ENCODE data around the gene IL20RB.
"Not testable (repeated sequence)": the region's sequence is repeated elsewhere in the genome, so short reads cannot be mapped to it uniquely, and the experiment has no call there.

IL20RB gene

DNA sequence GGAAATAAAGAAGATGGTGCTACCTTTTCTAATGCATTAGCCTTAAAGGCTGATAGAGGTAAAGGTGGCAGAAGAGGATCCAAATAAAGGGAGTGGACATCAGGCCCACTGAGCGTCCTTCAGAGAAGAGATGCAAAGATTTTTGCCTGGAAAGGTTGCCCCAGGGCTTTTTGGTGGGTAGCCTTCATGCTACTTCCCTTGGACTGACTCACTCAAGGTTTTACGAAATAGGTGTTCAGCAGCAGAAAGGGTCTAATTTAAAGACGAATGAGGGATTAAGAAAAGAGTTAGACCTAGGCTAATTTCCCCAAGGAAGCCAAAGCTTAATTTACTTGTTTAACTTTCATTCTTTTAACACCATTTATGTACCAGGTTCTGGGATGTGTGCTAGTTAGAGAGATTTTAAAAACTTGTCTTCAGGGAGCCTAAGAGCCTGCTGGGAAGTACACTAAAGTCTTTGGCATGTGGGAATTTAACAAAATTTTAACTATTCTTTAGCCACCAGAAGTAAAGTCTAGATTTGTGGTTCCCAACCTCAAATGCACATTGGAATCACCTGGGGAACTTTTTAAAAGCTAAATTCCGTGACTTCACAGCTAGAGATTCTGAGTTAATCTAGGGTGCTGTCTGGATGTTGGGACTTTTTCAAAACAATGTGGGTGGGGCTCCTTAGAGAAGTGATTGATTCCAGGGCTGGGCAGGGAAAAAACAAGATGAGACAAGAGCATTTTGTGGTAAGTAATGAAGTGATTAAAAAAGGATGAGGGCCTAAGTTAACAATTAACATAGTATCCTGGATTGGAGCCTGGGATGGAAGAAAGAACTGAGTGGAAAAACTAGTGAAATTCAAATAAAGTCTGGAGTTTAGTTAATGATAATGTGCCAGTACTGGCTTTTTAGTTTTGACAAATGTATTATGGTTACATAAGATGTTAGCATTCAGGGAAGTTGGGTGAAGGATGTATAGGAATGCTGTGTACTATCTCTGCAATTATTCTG is 3.4 kb downstream of the IL20RB start:
- Histone ChIP-seq H3K27ac (ENCODE audit: low read length) (no peak overlapping the region), H3K4me1 (ENCODE audit: control insufficient read depth in 1 of 2, insufficient read depth in 2 of 2, low read length in 2 of 2) (no peaks in the 10 kb centered on the region), H3K4me3 (ENCODE audit: low read depth in 1 of 2, low read length in 2 of 2) (no peak overlapping the region), H3K9me3 (ENCODE audit: control insufficient read depth in 1 of 2, low read length in 2 of 2) (no peaks in the 10 kb centered on the region), H3K27me3 (ENCODE audit: low read depth, low read length) (no peaks in the 10 kb centered on the region), H3K36me3 (ENCODE audit: control insufficient read depth in 1 of 2, insufficient read depth in 2 of 2, low read length in 2 of 2) (no peaks in the 10 kb centered on the region)

DNA sequence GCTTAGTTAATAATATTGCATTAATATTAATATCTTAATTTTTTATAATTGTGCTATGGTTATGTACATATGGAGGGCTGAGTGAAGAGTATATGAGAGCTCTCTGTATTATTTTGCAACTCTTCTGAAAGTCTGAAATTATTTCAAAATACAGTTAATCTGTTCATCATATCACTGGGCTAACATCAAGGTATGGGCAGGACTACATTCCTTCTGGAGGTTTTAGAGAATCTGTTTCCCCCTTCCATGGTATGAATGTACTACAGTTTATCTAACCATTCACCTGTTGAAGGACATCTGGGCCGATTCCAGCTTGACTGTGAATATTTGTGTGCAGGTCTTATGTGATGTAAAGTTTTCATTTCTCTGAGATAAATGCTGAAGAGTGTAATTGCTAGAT is 5.1 kb downstream of the IL20RB start:
- Histone ChIP-seq H3K4me3 (ENCODE audit: low read depth in 1 of 2, low read length in 2 of 2) (no peak overlapping the region), H3K9me3 (ENCODE audit: control insufficient read depth in 1 of 2, low read length in 2 of 2) (no peaks in the 10 kb centered on the region), H3K36me3 (ENCODE audit: control insufficient read depth in 1 of 2, insufficient read depth in 2 of 2, low read length in 2 of 2) (no peaks in the 10 kb centered on the region), H3K27ac (ENCODE audit: low read length) (no peak overlapping the region), H3K27me3 (ENCODE audit: low read depth, low read length) (no peaks in the 10 kb centered on the region), H3K4me1 (ENCODE audit: control insufficient read depth in 1 of 2, insufficient read depth in 2 of 2, low read length in 2 of 2) (no peaks in the 10 kb centered on the region)

DNA sequence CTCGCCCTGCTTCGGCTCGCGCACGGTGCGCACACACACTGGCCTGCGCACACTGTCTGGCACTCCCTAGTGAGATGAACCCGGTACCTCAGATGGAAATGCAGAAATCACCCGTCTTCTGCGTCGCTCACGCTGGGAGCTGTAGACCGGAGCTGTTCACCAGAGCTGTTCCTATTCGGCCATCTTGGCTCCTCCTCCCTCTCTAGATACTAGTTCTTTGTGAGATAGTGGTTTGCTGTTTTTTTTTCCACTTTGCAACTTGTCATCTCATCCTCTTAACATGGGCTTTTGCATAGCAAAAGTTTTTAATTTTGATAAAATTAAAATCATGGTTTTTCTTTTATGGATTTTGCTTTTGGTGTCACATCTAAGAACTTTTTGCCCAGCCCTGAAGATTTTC is 11.8 kb downstream of the IL20RB start:
- H3K4me3 ChIP-seq (ENCODE audit: low read depth in 1 of 2, low read length in 2 of 2); H3K27ac ChIP-seq (ENCODE audit: low read length); H3K4me1 ChIP-seq (ENCODE audit: control insufficient read depth in 1 of 2, insufficient read depth in 2 of 2, low read length in 2 of 2); H3K9me3 ChIP-seq (ENCODE audit: control insufficient read depth in 1 of 2, low read length in 2 of 2); H3K27me3 ChIP-seq (ENCODE audit: low read depth, low read length); H3K36me3 ChIP-seq (ENCODE audit: control insufficient read depth in 1 of 2, insufficient read depth in 2 of 2, low read length in 2 of 2): not testable (repeated sequence)

DNA sequence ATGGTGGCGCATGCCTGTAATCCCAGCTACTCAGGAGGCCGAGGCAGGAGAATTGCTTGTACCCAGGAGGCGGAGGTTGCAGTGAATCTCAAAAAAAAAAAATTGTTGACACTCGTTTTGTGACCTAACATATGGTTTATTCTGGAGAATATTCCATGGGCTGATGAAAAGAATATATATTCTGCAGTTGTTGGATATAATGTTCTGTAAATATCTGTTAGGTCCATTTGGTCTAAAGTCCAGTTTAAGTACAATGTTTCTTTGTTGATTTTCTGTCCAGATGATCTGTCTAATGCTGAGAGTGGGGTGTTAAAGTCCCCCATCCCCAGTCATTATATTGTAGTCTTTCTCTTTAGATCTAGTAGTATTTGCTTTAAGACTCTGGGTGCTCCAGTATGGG is 15.6 kb downstream of the IL20RB start:
- H3K9me3 ChIP-seq (ENCODE audit: control insufficient read depth in 1 of 2, low read length in 2 of 2): peaks cover 0 to 6% of the 10 kb centered on the region in 2 donors

DNA sequence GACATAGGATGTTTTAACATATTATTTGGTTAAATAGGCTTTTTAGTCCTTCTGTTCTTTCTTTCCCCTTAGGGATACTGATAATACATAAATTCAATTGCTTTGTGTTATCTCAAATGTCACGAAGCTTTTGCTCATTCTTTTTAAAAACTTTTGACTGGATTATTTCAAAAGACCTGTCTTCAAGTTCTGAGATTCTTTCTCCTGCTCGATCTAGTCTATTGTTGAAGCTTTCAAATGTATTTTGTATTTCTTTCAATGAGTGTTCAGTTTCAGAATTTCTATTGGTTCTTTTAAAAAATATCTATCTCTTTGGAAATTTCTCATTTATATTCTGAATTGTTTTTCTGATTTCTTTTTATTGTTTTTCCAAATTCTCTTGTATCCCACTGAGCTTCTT is 16.9 kb downstream of the IL20RB start:
- Histone ChIP-seq H3K4me3 (ENCODE audit: low read depth in 1 of 2, low read length in 2 of 2) (no peak overlapping the region), H3K4me1 (ENCODE audit: control insufficient read depth in 1 of 2, insufficient read depth in 2 of 2, low read length in 2 of 2) (no peaks in the 10 kb centered on the region), H3K36me3 (ENCODE audit: control insufficient read depth in 1 of 2, insufficient read depth in 2 of 2, low read length in 2 of 2) (no peaks in the 10 kb centered on the region), H3K27ac (ENCODE audit: low read length) (no peak overlapping the region), H3K9me3 (ENCODE audit: control insufficient read depth in 1 of 2, low read length in 2 of 2) (peaks cover 0 to 6% of the 10 kb centered on the region in 2 donors), H3K27me3 (ENCODE audit: low read depth, low read length) (no peaks in the 10 kb centered on the region)

More for the DNA sequence above, 15.6 kb downstream of the IL20RB start:
- Histone ChIP-seq H3K4me1 (ENCODE audit: control insufficient read depth in 1 of 2, insufficient read depth in 2 of 2, low read length in 2 of 2) (no peaks in the 10 kb centered on the region), H3K4me3 (ENCODE audit: low read depth in 1 of 2, low read length in 2 of 2) (no peak overlapping the region), H3K27ac (ENCODE audit: low read length) (no peak overlapping the region), H3K36me3 (ENCODE audit: control insufficient read depth in 1 of 2, insufficient read depth in 2 of 2, low read length in 2 of 2) (no peaks in the 10 kb centered on the region), H3K27me3 (ENCODE audit: low read depth, low read length) (no peaks in the 10 kb centered on the region)

DNA sequence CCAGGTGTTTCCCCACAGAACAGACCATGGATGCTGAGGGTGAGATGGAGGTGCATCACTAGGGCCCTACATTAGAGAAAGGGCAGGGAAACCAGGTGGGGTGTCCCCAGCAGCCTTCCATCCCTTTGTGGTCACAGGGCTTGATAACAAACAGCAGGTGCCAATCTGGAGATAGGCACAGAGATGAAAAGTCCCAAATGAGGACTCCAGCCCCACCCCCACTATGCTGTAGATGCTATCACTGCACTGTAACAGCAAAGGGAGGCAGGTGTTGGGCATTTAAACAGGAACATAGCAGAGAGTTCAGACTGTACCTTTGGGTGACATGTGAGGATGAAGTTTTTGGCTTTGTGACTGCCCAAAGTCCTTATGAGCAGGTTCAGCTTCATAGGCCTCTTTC is 21.4 kb downstream of the IL20RB start:
- H3K36me3 ChIP-seq (ENCODE audit: control insufficient read depth in 1 of 2, insufficient read depth in 2 of 2, low read length in 2 of 2): no peaks in the 10 kb centered on the region
- H3K4me1 ChIP-seq (ENCODE audit: control insufficient read depth in 1 of 2, insufficient read depth in 2 of 2, low read length in 2 of 2): no peaks in the 10 kb centered on the region

DNA sequence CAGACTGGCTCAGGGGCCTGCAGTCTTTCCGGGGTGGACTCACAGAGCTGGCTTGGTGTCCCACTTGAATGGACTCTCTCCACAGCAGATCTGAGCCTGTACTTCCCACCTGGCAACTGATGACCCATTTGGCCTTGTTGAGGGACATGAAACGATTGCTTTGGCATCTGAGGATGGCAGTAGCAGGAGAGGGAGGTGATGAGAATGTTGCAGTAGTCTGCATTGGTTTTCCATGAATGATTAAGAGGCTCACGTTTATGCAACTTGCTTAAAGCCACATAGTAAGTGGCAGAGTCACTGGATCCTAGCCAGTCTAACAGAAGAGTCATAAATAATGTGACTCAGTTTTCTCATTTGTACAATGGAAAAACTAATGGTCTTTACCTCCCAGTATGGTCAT is 21.9 kb downstream of the IL20RB start:
- Histone ChIP-seq H3K27ac (ENCODE audit: low read length) (no peak overlapping the region), H3K4me1 (ENCODE audit: control insufficient read depth in 1 of 2, insufficient read depth in 2 of 2, low read length in 2 of 2) (no peaks in the 10 kb centered on the region), H3K4me3 (ENCODE audit: low read depth in 1 of 2, low read length in 2 of 2) (no peak overlapping the region), H3K27me3 (ENCODE audit: low read depth, low read length) (no peaks in the 10 kb centered on the region), H3K36me3 (ENCODE audit: control insufficient read depth in 1 of 2, insufficient read depth in 2 of 2, low read length in 2 of 2) (no peaks in the 10 kb centered on the region), H3K9me3 (ENCODE audit: control insufficient read depth in 1 of 2, low read length in 2 of 2) (no peaks in the 10 kb centered on the region)

More for the DNA sequence above, 21.4 kb downstream of the IL20RB start:
- Histone ChIP-seq H3K9me3 (ENCODE audit: control insufficient read depth in 1 of 2, low read length in 2 of 2) (peaks cover 0 to 4% of the 10 kb centered on the region in 2 donors), H3K27me3 (ENCODE audit: low read depth, low read length) (no peaks in the 10 kb centered on the region), H3K27ac (ENCODE audit: low read length) (no peak overlapping the region), H3K4me3 (ENCODE audit: low read depth in 1 of 2, low read length in 2 of 2) (no peak overlapping the region)

DNA sequence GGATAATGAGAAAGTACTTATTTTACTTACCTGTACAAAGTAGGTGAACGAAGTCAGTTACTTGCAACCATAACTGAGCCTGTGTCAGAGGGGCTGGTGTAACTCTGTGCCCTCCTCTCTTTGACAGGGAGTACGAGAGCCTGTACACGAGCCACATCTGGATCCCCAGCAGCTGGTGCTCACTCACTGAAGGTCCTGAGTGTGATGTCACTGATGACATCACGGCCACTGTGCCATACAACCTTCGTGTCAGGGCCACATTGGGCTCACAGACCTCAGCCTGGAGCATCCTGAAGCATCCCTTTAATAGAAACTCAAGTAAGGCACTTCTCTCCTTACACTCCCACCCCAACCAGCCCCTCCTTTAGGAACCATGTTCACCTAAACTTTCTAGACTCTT is 24.2 kb downstream of the IL20RB start:
- Histone ChIP-seq H3K4me1 (ENCODE audit: control insufficient read depth in 1 of 2, insufficient read depth in 2 of 2, low read length in 2 of 2) (no peaks in the 10 kb centered on the region), H3K27ac (ENCODE audit: low read length) (no peak overlapping the region), H3K27me3 (ENCODE audit: low read depth, low read length) (no peaks in the 10 kb centered on the region), H3K9me3 (ENCODE audit: control insufficient read depth in 1 of 2, low read length in 2 of 2) (no peaks in the 10 kb centered on the region), H3K4me3 (ENCODE audit: low read depth in 1 of 2, low read length in 2 of 2) (no peak overlapping the region), H3K36me3 (ENCODE audit: control insufficient read depth in 1 of 2, insufficient read depth in 2 of 2, low read length in 2 of 2) (no peaks in the 10 kb centered on the region)

DNA sequence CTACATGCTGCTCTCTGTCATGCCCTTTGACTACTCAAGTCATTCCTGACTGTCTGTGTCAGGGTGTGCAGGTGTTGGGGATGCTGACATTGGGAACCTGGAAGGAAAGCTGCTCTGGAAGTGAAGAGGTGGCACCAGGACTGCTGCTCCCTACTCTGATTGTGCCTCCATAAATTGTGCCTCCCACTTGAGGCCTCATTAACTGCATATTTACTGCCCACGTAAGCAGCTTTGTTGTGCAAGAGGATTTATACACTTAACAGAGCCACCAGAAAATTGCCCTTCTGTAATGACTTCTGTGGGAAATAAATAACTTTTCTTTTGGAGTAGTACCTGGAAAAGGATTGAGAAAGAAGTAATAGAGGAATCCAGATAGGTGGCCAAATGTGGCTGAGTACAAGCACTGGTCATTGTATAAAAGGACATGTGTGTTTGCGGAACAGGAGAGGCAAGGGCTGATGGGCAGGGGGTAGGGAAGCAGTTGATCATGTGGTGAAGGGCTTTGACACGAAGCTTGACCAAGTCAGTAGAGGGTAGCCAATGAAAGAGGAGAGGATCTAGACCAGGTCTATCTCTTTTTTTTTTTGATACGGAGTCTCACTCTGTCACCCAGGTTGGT is 24.8 kb downstream of the IL20RB start:
- no peaks in the 10 kb centered on the region for H3K4me1 ChIP-seq (ENCODE audit: control insufficient read depth in 1 of 2, insufficient read depth in 2 of 2, low read length in 2 of 2)
- H3K27ac ChIP-seq (ENCODE audit: low read length): no peak overlapping the region
- no peaks in the 10 kb centered on the region for H3K36me3 ChIP-seq (ENCODE audit: control insufficient read depth in 1 of 2, insufficient read depth in 2 of 2, low read length in 2 of 2)
- no peaks in the 10 kb centered on the region for H3K9me3 ChIP-seq (ENCODE audit: control insufficient read depth in 1 of 2, low read length in 2 of 2)
- H3K27me3 ChIP-seq (ENCODE audit: low read depth, low read length): no peaks in the 10 kb centered on the region
- H3K4me3 ChIP-seq (ENCODE audit: low read depth in 1 of 2, low read length in 2 of 2): no peak overlapping the region

DNA sequence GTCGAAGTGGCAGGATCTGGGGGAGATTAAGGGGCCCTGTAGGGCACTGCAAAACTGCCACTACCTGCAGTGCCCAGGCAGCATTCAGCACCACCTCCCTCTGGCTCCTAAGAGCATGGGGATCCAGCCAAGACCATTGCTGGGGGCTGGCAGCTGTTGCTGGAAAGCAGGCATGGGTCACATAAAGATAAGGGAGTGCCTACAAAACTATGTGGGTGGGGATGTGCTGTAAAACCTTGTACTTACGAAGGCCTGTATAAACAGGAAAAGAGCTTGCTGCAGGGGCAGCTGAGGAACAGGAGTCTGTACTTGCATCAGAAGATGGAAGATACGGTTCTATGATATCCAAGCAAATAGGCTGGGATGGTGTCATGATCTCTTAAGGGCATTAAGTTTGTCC is 27.1 kb downstream of the IL20RB start:
- no peaks in the 10 kb centered on the region for H3K9me3 ChIP-seq (ENCODE audit: control insufficient read depth in 1 of 2, low read length in 2 of 2)
- H3K36me3 ChIP-seq (ENCODE audit: control insufficient read depth in 1 of 2, insufficient read depth in 2 of 2, low read length in 2 of 2): no peaks in the 10 kb centered on the region
- H3K27ac ChIP-seq (ENCODE audit: low read length): no peak overlapping the region
- no peaks in the 10 kb centered on the region for H3K27me3 ChIP-seq (ENCODE audit: low read depth, low read length)
- no peaks in the 10 kb centered on the region for H3K4me1 ChIP-seq (ENCODE audit: control insufficient read depth in 1 of 2, insufficient read depth in 2 of 2, low read length in 2 of 2)
- no peak overlapping the region for H3K4me3 ChIP-seq (ENCODE audit: low read depth in 1 of 2, low read length in 2 of 2)

DNA sequence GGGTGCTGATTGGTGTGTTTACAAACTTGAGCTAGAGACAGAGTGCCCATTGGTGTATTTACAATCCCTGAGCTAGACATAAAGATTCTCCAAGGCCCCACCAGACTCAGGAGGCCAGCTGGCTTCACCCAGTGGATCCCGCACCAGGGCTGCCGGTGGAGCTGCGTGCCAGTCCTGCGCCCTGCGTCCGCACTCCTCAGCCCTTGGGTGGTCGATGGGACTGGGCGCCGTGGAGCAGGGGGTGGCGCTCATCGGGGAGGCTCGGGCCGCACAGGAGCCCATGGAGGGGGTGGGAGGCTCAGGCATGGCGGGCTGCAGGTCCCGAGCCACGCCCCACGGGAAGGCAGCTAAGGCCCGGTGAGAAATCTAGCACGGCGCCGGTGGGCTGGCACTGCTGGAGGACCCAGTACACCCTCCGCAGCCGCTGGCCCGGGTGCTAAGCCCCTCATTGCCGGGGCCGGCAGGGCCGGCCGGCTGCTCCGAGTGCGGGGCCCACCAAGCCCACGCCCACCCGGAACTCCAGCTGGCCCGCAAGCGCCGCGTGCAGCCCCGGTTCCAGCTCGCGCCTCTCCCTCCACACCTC is 29.7 kb downstream of the IL20RB start:
- not testable (repeated sequence) for H3K9me3 ChIP-seq (ENCODE audit: control insufficient read depth in 1 of 2, low read length in 2 of 2); H3K27ac ChIP-seq (ENCODE audit: low read length); H3K36me3 ChIP-seq (ENCODE audit: control insufficient read depth in 1 of 2, insufficient read depth in 2 of 2, low read length in 2 of 2); H3K4me1 ChIP-seq (ENCODE audit: control insufficient read depth in 1 of 2, insufficient read depth in 2 of 2, low read length in 2 of 2); H3K4me3 ChIP-seq (ENCODE audit: low read depth in 1 of 2, low read length in 2 of 2); H3K27me3 ChIP-seq (ENCODE audit: low read depth, low read length)
